Stimulated activated naive CD8-positive, alpha-beta T cell treated with anti-CD3 and anti-CD28 coated beads, Interleukin-15, amount 100 ng/mL, for 72 hours (primary cell): ENCODE data around the gene COQ9.
"Not testable (repeated sequence)": the region's sequence is repeated elsewhere in the genome, so short reads cannot be mapped to it uniquely, and the experiment has no call there.

Experiments
- ATAC-seq: fragments of 150-1000 bp; cut with Tn5 transposase; 2 replicates; pipeline ENCODE4 v1.10.0; 2021; ENCODE audit warnings: mild to moderate bottlenecking, moderate library complexity
- DNase-seq, 2 donors: peaks; one replicate each; pipeline ENCODE4 v3.0.0; 2021 to 2022
- H3K27ac Mint-ChIP-seq, 2 donors: one replicate each; pipeline ENCODE4 v1.8.0; 2022; ENCODE audit warnings: mild to moderate bottlenecking in 2 of 2, mixed read lengths in 2 of 2, moderate library complexity in 2 of 2
- H3K27me3 Mint-ChIP-seq: one replicate; pipeline ENCODE4 v1.8.0; 2022; ENCODE audit warnings: mixed read lengths
- H3K4me1 Mint-ChIP-seq: one replicate; pipeline ENCODE4 v1.8.0; 2022; ENCODE audit warnings: mild to moderate bottlenecking, mixed read lengths
- H3K4me3 Mint-ChIP-seq, 2 donors: one replicate each; pipeline ENCODE4 v1.8.0; 2022; ENCODE audit warnings: mild to moderate bottlenecking in 2 of 2, mixed read lengths in 2 of 2, moderate library complexity in 1 of 2
- H3K9me3 Mint-ChIP-seq, 2 donors: one replicate each; pipeline ENCODE4 v1.8.0; 2022; ENCODE audit warnings: mixed read lengths in 2 of 2

COQ9 gene

DNA sequence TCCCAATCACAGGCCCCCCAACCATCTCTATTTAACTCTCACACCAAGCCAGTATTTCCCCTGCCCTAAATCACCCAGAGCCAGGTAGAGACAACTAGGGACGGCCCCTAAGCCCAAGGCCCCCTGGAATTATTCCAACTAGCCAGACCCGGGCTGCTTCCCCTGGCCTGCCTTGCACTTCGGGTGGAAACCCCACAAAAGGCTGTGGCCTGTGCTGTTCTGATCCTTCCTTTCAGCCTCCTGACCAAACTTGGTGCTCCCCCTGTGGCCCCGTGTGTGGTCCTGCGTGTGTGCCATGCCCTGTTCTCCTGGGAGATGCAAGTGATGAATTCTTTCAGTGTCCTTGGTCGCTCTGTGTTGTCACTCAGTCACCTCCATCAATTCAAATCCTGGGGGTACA, 27.8 kb upstream of the COQ9 start:
- H3K9me3 Mint-ChIP-seq = no peaks in the 10 kb centered on the region
- H3K27me3 Mint-ChIP-seq = no peaks in the 10 kb centered on the region
- peak overlapping the region in 1 of 2 donors; percentile 11 for H3K4me3 Mint-ChIP-seq
- no peak for ATAC-seq
- DNase-seq = no peak
- H3K27ac Mint-ChIP-seq = peak overlapping the region; percentile 45 to 71
- H3K4me1 Mint-ChIP-seq = peaks cover 44% of the 10 kb centered on the region

DNA sequence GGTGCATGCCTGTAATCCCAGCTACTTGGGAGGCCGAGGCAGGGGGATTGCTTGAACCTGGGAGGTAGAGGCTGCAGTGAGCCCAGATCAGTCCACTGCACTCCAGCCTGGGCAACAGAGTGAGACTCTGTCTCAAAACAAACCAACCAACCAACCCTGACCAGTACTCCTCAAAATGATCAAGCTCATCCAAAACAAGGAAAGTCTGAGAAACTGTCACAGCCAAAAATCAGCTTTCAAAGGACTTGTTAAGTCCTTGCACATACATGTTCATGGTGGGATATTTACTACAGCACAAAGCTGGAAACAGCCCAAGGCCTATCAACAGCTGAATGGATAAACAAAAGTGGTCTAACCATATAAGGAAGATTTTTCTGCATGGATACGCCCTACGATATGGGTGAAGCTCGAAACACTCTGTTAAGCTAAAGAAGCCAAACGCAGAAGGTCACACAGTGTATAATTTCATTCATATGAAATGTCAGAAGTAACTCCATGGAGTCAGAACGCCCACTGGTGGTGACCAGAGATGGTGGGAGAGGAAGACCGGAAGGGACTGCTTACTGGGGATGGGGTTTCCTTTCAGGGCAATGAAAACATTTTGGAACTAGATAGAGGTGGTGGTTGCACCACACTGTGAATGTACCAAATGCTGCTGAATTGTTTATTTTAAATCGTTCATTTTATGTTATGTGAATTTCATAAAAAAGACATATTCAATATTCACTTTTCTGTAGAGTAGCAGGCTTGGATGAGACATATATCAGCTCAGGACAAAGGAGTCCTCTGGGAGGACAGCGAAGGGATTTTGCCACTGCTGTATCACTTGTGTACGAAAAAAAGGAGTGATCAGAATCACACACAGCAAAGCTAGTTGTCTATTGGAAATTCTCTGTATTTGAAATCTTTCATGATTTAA, 25.0 kb upstream of the COQ9 start:
- Mint-ChIP-seq H3K4me1 (peaks cover 32% of the 10 kb centered on the region), H3K9me3 (no peaks in the 10 kb centered on the region), H3K27ac (peak overlapping the region in 1 of 2 donors; percentile 86), H3K27me3 (no peaks in the 10 kb centered on the region), H3K4me3 (no peak overlapping the region)
- no peak for DNase-seq
- ATAC-seq = no peak

DNA sequence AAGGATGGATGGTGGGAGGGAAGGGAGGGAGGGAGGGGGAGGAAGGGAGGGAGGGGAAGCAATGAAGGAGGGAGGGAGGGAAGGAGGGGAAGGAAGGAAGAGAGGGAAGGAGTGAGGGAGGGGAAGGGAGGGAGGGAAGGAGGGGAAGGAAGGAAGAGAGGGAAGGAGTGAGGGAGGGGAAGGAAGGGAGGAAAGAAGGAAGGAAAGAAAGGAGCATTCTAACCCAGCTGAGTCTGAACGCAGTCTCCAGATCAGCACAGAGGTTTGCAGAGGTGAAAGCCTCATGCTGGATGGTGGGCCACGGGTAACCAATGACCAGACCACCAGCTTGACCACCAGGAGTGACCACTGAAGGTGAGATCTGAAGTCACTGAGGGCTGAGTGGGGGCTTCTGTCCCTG, 24.1 kb upstream of the COQ9 start:
- H3K27ac Mint-ChIP-seq = no peak overlapping the region
- H3K9me3 Mint-ChIP-seq = no peaks in the 10 kb centered on the region
- no peak overlapping the region for H3K4me3 Mint-ChIP-seq
- H3K27me3 Mint-ChIP-seq = no peaks in the 10 kb centered on the region
- peaks cover 24% of the 10 kb centered on the region for H3K4me1 Mint-ChIP-seq
- no peak for DNase-seq
- no peak for ATAC-seq

DNA sequence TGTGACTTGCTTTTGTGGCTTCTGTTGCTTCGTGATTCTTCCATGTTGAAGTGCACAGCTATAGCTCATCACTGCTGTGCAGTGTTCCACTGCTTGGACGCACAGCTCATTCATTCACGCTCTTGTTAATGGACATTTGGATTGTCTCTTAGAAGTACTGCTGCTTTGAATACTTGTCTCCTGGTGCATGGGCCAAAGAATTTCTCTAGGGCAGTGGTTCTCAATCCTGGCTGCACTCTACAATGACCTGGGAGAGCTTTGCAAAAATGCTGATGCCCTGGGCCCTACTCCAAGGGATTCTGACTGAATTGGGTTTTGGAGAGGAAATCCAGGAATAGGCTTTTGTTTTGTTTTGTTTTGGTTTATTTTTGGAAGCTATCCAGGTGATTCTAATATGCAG, 22.7 kb upstream of the COQ9 start:
- ATAC-seq (no peak), DNase-seq (no peak)
- Mint-ChIP-seq H3K4me1 (peaks cover 15% of the 10 kb centered on the region), H3K27me3 (no peaks in the 10 kb centered on the region), H3K27ac (no peak overlapping the region), H3K4me3 (no peak overlapping the region), H3K9me3 (no peaks in the 10 kb centered on the region)

DNA sequence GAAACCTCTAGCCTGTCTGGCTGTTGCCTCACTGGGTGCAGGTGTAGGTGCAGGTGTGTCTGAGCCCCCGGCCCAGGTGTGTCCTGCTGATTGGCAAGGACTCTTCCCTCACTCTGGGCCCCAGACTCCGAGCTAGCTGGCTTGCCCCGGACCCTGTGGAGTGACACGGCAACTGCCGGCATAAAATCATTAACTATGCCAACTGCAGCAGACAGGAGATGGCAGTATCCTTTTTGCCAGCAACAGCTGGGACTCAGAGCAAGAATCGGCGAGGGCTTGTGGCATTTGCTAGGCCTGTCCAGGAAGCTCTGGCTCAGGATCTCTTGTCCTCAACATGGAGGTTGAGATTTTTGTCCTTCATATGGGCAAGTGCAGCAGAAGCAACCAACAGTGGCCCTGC, 20.9 kb upstream of the COQ9 start:
- Mint-ChIP-seq H3K9me3 (no peaks in the 10 kb centered on the region), H3K4me1 (peaks cover 12% of the 10 kb centered on the region), H3K27me3 (no peaks in the 10 kb centered on the region), H3K4me3 (no peak overlapping the region), H3K27ac (no peak overlapping the region)
- DNase-seq (no peak), ATAC-seq (no peak)

DNA sequence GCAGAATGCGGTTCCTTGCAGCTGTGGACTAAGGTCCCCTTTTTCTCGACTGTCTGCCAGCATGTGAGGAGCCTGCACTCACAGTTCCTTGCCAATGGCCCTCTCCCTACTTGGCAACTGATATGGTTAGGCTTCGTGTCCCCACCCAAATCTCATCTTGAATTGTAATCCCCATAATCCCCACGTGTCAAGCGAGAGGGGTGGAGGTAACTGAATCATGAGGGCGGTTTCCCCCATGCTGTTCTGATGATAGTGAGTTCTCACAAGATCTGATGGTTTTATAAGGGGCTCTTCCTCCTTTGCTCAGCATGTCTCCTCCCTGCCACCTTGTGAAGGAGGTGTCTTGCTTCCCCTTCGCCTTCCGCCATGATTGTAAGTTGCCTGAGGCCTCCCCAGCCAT, 20.0 kb upstream of the COQ9 start:
- Mint-ChIP-seq H3K27ac (peak overlapping the region in 1 of 2 donors; percentile 21), H3K4me3 (no peak overlapping the region), H3K27me3 (no peaks in the 10 kb centered on the region), H3K4me1 (peaks cover 9% of the 10 kb centered on the region), H3K9me3 (no peaks in the 10 kb centered on the region)
- DNase-seq (no peak), ATAC-seq (no peak)

DNA sequence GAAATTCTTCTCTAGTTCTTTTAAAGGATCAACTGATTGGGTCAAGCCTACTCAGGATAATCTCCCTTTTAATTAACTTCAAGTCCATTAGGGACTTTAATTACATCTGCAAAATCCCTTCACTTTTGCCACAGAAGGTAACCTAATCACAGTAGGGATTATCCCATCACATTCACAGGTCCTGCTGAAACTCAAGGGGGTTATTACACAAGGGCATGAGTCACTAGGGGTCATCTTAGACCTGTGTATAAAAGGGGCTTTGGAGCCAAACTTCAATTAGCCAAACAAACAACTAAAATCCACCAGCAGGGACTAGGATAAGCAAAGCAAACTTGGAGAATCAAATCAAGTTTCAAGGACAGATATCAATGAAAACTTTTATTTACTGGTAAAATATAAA, 19.5 kb upstream of the COQ9 start:
- Mint-ChIP-seq H3K9me3 (no peaks in the 10 kb centered on the region), H3K4me1 (peaks cover 7% of the 10 kb centered on the region), H3K27ac (no peak overlapping the region), H3K27me3 (no peaks in the 10 kb centered on the region), H3K4me3 (no peak overlapping the region)
- ATAC-seq (no peak), DNase-seq (no peak)

DNA sequence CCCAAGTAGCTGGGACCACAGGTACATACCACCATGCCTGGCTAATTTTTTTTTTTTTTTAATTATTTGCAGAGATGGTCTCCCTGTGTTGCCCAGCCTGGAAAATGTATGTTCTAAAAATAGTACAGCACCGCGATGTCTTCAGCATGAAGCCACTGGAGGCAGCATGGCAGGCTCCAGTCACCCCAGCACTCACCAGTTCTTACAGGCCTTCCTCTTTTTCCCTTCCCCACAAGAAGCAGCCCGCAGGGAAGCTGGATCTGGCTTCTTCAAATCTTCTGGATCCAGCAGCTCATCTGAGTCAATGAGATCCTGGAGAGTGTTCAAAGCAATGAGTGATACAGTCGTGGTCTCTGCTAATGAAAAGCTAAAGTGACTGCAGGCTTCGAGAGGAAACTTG, 16.3 kb upstream of the COQ9 start:
- ATAC-seq (no peak), DNase-seq (no peak)
- Mint-ChIP-seq H3K9me3 (no peaks in the 10 kb centered on the region), H3K27me3 (no peaks in the 10 kb centered on the region), H3K4me1 (peaks cover 33% of the 10 kb centered on the region), H3K4me3 (no peak overlapping the region), H3K27ac (peak overlapping the region in 1 of 2 donors; percentile 80)

DNA sequence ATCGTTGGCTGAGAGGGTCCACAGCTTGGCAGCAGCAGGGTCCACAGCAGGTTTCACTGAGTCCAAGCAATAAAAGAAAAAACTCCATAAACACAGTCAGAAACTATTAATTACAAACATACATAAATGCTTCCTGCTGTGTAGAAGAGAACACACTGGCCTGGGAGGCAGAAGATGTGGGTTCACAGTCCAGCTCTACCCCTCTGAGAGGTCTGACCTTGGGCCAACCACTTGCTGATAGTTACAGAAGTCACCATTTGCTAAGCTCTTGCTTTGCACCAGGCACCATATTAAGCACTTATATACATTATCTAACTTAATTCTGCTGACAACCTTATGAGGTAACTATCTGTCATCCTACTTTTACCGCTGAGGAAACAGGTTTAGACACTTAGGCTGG, 14.8 kb upstream of the COQ9 start:
- no peak overlapping the region for H3K4me3 Mint-ChIP-seq
- H3K27me3 Mint-ChIP-seq = no peaks in the 10 kb centered on the region
- no peak for ATAC-seq
- no peak overlapping the region for H3K27ac Mint-ChIP-seq
- no peaks in the 10 kb centered on the region for H3K9me3 Mint-ChIP-seq
- no peak for DNase-seq
- peaks cover 33% of the 10 kb centered on the region for H3K4me1 Mint-ChIP-seq

DNA sequence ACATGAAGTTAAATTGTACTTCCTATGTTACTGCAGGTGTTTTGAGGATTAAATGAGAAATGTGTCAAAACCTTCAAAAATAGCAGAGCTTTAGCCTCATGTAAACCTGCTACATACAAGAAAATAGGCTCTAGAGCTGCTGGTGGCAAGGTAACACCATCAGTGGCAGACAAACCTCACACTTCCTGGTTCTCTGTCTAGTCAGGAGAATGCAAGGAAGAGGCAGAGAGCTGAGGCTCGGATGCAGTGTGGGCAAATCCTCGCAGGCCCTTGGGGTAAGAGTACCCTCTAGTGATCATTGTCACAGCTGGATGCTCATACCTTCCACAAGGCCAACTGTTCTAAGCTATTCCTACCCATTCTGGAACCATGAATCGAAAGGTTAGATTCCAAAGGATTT, 14.3 kb upstream of the COQ9 start:
- ATAC-seq (no peak), DNase-seq (no peak)
- Mint-ChIP-seq H3K27me3 (no peaks in the 10 kb centered on the region), H3K9me3 (no peaks in the 10 kb centered on the region), H3K4me1 (peaks cover 33% of the 10 kb centered on the region), H3K4me3 (no peak overlapping the region), H3K27ac (peak overlapping the region in 1 of 2 donors; percentile 62)

DNA sequence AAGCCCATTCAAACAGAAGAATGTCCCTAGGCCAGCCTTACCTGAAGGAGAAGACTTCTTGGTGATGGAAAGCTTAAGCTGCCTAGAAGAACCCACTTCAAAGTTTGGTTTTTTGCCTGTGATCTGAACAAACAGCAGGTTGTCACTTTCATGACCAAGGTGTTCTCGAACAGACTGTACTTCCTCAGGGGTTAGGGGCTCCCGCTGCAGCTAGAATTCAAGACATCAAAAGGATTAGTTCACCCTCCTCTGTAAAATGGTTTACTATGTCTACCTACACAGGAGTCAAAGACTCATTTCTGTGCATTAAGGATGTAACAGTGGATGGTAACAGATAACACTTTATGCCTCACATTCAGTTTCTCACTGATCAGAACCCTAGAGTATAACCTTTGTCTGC, 13.3 kb upstream of the COQ9 start:
- Mint-ChIP-seq H3K4me1 (peaks cover 37% of the 10 kb centered on the region), H3K27ac (peak overlapping the region in 1 of 2 donors; percentile 15), H3K9me3 (no peaks in the 10 kb centered on the region), H3K27me3 (no peaks in the 10 kb centered on the region), H3K4me3 (no peak overlapping the region)
- ATAC-seq (no peak), DNase-seq (no peak)

DNA sequence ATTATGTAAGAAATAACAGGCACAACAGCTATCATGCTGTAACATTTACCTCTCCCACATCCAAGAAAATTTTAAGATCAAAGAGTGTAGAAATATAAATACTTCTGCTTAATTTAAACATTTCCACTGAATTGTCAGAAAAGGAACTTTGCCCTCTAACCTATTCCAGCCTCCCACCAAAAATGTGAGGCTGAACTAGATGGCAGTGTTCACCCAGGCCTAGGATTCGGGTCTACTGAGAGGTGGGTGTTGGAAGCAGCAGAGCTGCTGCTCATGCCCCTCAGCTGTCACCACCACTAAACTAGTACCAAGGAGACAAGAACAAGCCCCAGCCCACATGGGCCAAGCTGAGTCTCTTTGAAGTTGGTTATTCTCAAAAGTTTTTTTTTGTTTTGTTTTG, 11.4 kb upstream of the COQ9 start:
- Mint-ChIP-seq H3K9me3 (peaks cover 0 to 11% of the 10 kb centered on the region in 2 donors), H3K27me3 (no peaks in the 10 kb centered on the region), H3K4me1 (peaks cover 46% of the 10 kb centered on the region), H3K4me3 (no peak overlapping the region), H3K27ac (peak overlapping the region in 1 of 2 donors; percentile 83)
- ATAC-seq (no peak), DNase-seq (no peak)

DNA sequence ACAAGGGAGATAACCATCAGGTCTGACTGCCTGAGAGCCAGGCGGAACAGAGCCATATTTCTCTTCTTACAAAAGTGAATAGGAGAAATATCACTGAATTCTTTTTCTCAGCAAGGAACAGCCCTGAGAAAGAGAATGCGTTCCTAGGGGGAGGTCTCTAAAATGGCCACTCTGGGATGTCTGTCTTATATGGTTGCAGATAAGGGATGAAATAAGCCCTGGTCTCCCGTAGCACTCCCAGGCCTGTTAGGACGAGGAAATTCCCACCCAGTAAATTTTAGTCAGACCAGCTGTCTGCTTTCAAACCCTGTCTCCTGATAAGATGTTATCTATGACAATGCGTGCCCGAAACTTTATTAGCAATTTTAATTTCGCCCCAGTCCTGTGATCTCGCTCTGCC, 7.3 kb upstream of the COQ9 start:
- not testable (repeated sequence) for ATAC-seq, H3K4me3 Mint-ChIP-seq, DNase-seq, H3K27me3 Mint-ChIP-seq
- Mint-ChIP-seq H3K27ac (peak overlapping the region in 1 of 2 donors; percentile 78), H3K9me3 (peaks cover 0 to 14% of the 10 kb centered on the region in 2 donors), H3K4me1 (peaks cover 24% of the 10 kb centered on the region)

DNA sequence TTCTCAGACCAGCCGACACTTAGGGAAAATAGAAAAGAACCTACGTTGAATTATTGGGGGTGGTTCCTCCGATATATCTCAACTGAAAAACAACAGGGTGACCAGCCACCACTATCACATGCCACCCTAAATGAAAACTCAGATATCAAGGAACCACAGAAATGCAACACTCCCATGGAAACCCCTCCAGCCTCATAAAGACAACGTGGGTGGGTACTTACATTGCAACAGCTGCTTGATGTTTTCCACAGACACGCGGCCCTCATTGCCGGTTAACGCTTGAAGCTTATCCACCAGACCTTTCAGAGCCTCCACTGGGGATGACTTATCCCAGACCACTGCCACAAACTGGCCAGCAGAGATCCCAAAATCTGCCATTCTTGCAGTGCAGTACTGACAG, 6.7 kb upstream of the COQ9 start:
- peaks cover 26% of the 10 kb centered on the region for H3K4me1 Mint-ChIP-seq
- H3K9me3 Mint-ChIP-seq = peaks cover 0 to 14% of the 10 kb centered on the region in 2 donors
- H3K4me3 Mint-ChIP-seq, ATAC-seq, H3K27me3 Mint-ChIP-seq, DNase-seq: not testable (repeated sequence)
- peak overlapping the region in 1 of 2 donors; percentile 78 for H3K27ac Mint-ChIP-seq

DNA sequence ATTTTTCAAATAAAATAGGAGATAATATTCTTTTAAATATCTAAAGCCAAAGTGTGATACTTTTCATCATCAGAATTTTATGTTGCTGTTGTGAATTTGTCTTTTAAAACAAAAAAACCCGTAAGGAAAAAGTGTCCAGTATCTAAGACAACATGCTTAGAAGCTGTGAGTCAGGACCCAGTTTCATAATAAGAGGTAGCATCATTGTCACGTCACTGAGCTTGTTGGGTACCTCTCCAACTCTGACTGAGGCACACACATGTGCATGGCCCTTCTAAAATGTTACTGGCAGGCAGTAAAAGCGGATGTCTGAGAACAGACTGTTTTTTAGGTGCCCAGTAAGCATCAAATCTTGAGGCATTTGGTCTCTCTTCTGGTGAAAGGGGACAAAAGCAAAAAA, 2.6 kb upstream of the COQ9 start:
- H3K9me3 Mint-ChIP-seq = peaks cover 0 to 14% of the 10 kb centered on the region in 2 donors
- H3K4me3 Mint-ChIP-seq = no peak overlapping the region
- no peak overlapping the region for H3K27ac Mint-ChIP-seq
- H3K27me3 Mint-ChIP-seq = no peaks in the 10 kb centered on the region
- H3K4me1 Mint-ChIP-seq = peaks cover 47% of the 10 kb centered on the region
- DNase-seq (no peak), ATAC-seq (no peak)

DNA sequence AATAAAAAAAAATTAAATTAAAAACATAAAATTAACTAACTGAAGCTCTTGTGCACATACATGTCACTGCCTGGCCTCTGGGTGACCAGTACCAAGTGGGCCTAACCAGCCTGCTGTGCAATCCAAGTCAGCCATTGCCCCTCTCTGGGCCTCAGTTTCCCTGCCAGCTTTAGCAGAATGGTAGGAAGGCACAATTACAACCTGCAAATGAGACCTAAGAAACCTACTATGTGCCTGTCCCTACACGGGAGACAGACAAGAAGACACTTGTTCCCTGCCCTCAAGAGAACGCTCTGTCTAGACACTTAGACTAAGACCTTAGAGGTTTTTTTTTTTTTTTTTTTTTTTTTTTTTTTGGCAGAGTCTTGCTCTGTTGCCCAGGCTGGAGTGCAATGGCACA, 1.8 kb upstream of the COQ9 start:
- H3K4me1 Mint-ChIP-seq = peaks cover 45% of the 10 kb centered on the region
- H3K4me3 Mint-ChIP-seq = peak overlapping the region; percentile 32 to 95
- ATAC-seq = no peak
- no peaks in the 10 kb centered on the region for H3K27me3 Mint-ChIP-seq
- H3K27ac Mint-ChIP-seq = no peak overlapping the region
- DNase-seq = no peak
- H3K9me3 Mint-ChIP-seq = peaks cover 0 to 6% of the 10 kb centered on the region in 2 donors
